IMR-90 (cell line): Measurements from ENCODE around the gene GRB10. TPM values are rescaled to one million over a fixed set of nuclear protein-coding genes. Genes with fewer than 3 reads are reported as not detected.

Experiments
- ATAC-seq: fragments of 200-7000 bp; cut with Tn5 transposase; 2 replicates; pipeline ENCODE4 v1.9.1; 2020; ENCODE audit warnings: low read depth, mild to moderate bottlenecking, moderate library complexity
- BruUV-seq: library from RNA; stranded (reverse); fragments of 400-500 nt; replicated peaks from 2 replicates; lab custom pipeline; 2021; lab: Mats Ljungman, UMichigan
- CTCF ChIA-PET: fragments of 300-600 bp; formaldehyde crosslinking; extraction: SDS; loops from one replicate; lab custom pipeline; 2021; ENCODE audit warnings: antibody characterized with exemption; lab: Yijun Ruan, JAX
- POLR2A ChIA-PET: fragments of 300-600 bp; sonication (Branson Sonifier 250); formaldehyde crosslinking; loops from one replicate; lab custom pipeline; 2022; ENCODE audit warnings: antibody characterized with exemption; ENCODE audit not compliant: unreplicated experiment; lab: Charles Lee
- DNase-seq: peaks from one replicate; pipeline ENCODE4 v3.0.0; 2013
- H2AFZ ChIP-seq: replicated peaks from 2 replicates; pipeline ENCODE3; 2013; ENCODE audit warnings: low read length, mild to moderate bottlenecking; ENCODE audit not compliant: poor library complexity
- H2AK5ac ChIP-seq: 2 replicates; pipeline ENCODE4 v1.6.1; 2013; ENCODE audit warnings: low read depth, low read length, inconsistent platforms
- H2AK9ac ChIP-seq: replicated peaks from 2 replicates; pipeline ENCODE3; 2013; ENCODE audit warnings: mild to moderate bottlenecking, low read depth, low read length, moderate library complexity; ENCODE audit not compliant: poor library complexity
- H2BK120ac ChIP-seq: 2 replicates; pipeline ENCODE4 v1.6.1; 2013; ENCODE audit warnings: low read depth, low read length, inconsistent platforms
- H2BK15ac ChIP-seq: 3 replicates; pipeline ENCODE4 v1.6.1; 2013; ENCODE audit warnings: low read depth, low read length, inconsistent platforms
- H2BK20ac ChIP-seq: 2 replicates; pipeline ENCODE4 v1.6.1; 2013; ENCODE audit warnings: low read depth, mild to moderate bottlenecking, inconsistent platforms, low read length, moderate library complexity
- H2BK5ac ChIP-seq: 2 replicates; pipeline ENCODE4 v1.6.1; 2013; ENCODE audit warnings: mild to moderate bottlenecking, low read depth, low read length, inconsistent platforms; ENCODE audit not compliant: poor library complexity, severe bottlenecking
- H3K14ac ChIP-seq: replicated peaks from 2 replicates; pipeline ENCODE4 v1.6.1; 2013; ENCODE audit warnings: low read depth, low read length, inconsistent platforms
- H3K18ac ChIP-seq: 2 replicates; pipeline ENCODE4 v1.6.1; 2013; ENCODE audit warnings: low read depth, low read length, control low read depth
- H3K23ac ChIP-seq: 2 replicates; pipeline ENCODE4 v1.6.1; 2013; ENCODE audit warnings: low read depth, low read length, inconsistent platforms
- H3K27ac ChIP-seq: 2 replicates; pipeline ENCODE4 v1.5.1; 2013; ENCODE audit warnings: mild to moderate bottlenecking, control low read depth, low read length; ENCODE audit not compliant: insufficient read depth
- H3K27me3 ChIP-seq: 2 replicates; pipeline ENCODE4 v1.6.1; 2013; ENCODE audit warnings: low read length; ENCODE audit not compliant: control insufficient read depth, insufficient read depth
- H3K36me3 ChIP-seq: 2 replicates; pipeline ENCODE4 v1.6.1; 2013; ENCODE audit warnings: low read length, mixed read lengths; ENCODE audit not compliant: control insufficient read depth, insufficient read depth
- H3K4ac ChIP-seq: 2 replicates; pipeline ENCODE4 v1.6.1; 2013; ENCODE audit warnings: low read depth, low read length, inconsistent platforms
- H3K4me1 ChIP-seq: 2 replicates; pipeline ENCODE4 v1.6.1; 2013; ENCODE audit warnings: low read length, mixed read lengths; ENCODE audit not compliant: control insufficient read depth, insufficient read depth
- H3K4me2 ChIP-seq: 2 replicates; pipeline ENCODE4 v1.6.1; 2013; ENCODE audit warnings: low read depth, mild to moderate bottlenecking, control low read depth, low read length, moderate library complexity
- H3K4me3 ChIP-seq: 2 replicates; pipeline ENCODE4 v1.5.1; 2013; ENCODE audit warnings: low read depth, mild to moderate bottlenecking, control low read depth, low read length, moderate library complexity; ENCODE audit not compliant: insufficient read depth
- H3K56ac ChIP-seq: 2 replicates; pipeline ENCODE4 v1.6.1; 2013; ENCODE audit warnings: low read length, inconsistent platforms; ENCODE audit not compliant: insufficient read depth; ENCODE audit errors: extremely low read depth
- H3K79me1 ChIP-seq, 2 experiments: 2 replicates each; pipeline ENCODE4 v1.6.1; 2013; ENCODE audit warnings: low read length in 2 of 2, inconsistent platforms in 1 of 2, low read depth in 1 of 2
- H3K9ac ChIP-seq: 2 replicates; pipeline ENCODE4 v1.6.1; 2013; ENCODE audit warnings: low read depth, low read length, control low read depth
- H3K9me1 ChIP-seq: 2 replicates; pipeline ENCODE4 v1.6.1; 2013; ENCODE audit warnings: low read length, inconsistent platforms; ENCODE audit not compliant: insufficient read depth
- H3K9me3 ChIP-seq: 2 replicates; pipeline ENCODE4 v1.6.1; 2013; ENCODE audit warnings: low read length; ENCODE audit not compliant: control insufficient read depth, insufficient read depth
- H4K20me1 ChIP-seq: 2 replicates; pipeline ENCODE4 v1.6.1; 2013; ENCODE audit warnings: low read length, inconsistent platforms; ENCODE audit not compliant: insufficient read depth
- H4K5ac ChIP-seq: 2 replicates; pipeline ENCODE4 v1.6.1; 2013; ENCODE audit warnings: mild to moderate bottlenecking, low read depth, low read length, control low read depth
- H4K8ac ChIP-seq, 2 experiments: 2 replicates each; pipeline ENCODE4 v1.6.1; 2013; ENCODE audit warnings: low read depth in 2 of 2, low read length in 2 of 2, control low read depth in 1 of 2, inconsistent platforms in 1 of 2
- H4K91ac ChIP-seq: 2 replicates; pipeline ENCODE4 v1.6.1; 2013; ENCODE audit warnings: low read depth, low read length, inconsistent platforms; ENCODE audit not compliant: insufficient read depth
- FOS ChIP-seq: fragments of 150-350 bp; IDR thresholded peaks from 2 replicates; pipeline ENCODE4 v1.6.1; 2016; ENCODE audit warnings: low read depth, low read length
- MAFK ChIP-seq: IDR thresholded peaks from 2 replicates; pipeline ENCODE4 v1.6.1; 2012; ENCODE audit warnings: low read depth, low read length, improper control_type of control experiment
- MXI1 ChIP-seq: IDR thresholded peaks from 2 replicates; pipeline ENCODE4 v1.6.1; 2012; ENCODE audit warnings: low read depth, mild to moderate bottlenecking, low read length, moderate library complexity, borderline replicate concordance
- RCOR1 ChIP-seq: IDR thresholded peaks from 2 replicates; pipeline ENCODE4 v1.6.1; 2012; ENCODE audit warnings: mild to moderate bottlenecking, low read length, improper control_type of control experiment; ENCODE audit not compliant: insufficient replicate concordance
- SMC3 ChIP-seq: fragments of 150-350 bp; IDR thresholded peaks from 2 replicates; pipeline ENCODE4 v1.6.1; 2016; ENCODE audit warnings: low read depth, mild to moderate bottlenecking, antibody characterized with exemption, low read length, moderate library complexity
- WGBS, 2 experiments: methylation state at CpG; one replicate each; pipeline versions ENCODE4 v1.1.5 to v1.1.7; 2013; ENCODE audit warnings: missing lambda C conversion rate in 2 of 2; ENCODE audit not compliant: insufficient read length in 1 of 2; ENCODE audit errors: extremely low coverage in 2 of 2; 5-methylcytosine and 5-hydroxymethylcytosine counted together
- dilution Hi-C: fragments of 300-500 bp; cut with HindIII; formaldehyde crosslinking; loops from one replicate; pipeline ENCODE4 v1.14.3; 2018; ENCODE audit warnings: low sequenced_read_pairs; ENCODE audit not compliant: unreplicated experiment
- in situ Hi-C: fragments of 300-500 bp; cut with MboI; formaldehyde crosslinking; loops from 3 replicates; pipeline ENCODE4 v1.14.3; 2019; ENCODE audit warnings: low sequenced_read_pairs, inconsistent platforms, mixed read lengths
- intact Hi-C: fragments of 100-400 bp; cut with micrococcal nuclease; formaldehyde crosslinking; loops from 2 replicates; pipeline ENCODE4 v1.10.0; 2022
- polyA plus RNA-seq, 3 experiments: library from polyadenylated mRNA; depleted of rRNA; stranded (reverse); fragments of >200 nt; gene quantifications; 2 replicates each; pipeline ENCODE4 v1.2.3, GENCODE V29; 2012; ENCODE audit warnings: low replicate concordance in 1 of 3
- total RNA-seq: library from RNA; depleted of rRNA; stranded (reverse); fragments of >200 nt; gene quantifications from 2 replicates; pipeline ENCODE4 v1.2.3, GENCODE V29; 2012

Gene GRB10
- total and polyA plus RNA-seq, 2 of the 4 experiments (the other 2 are of a cell fraction): 6.3 to 15.1 TPM

- CTCF ChIA-PET: no interaction called here
- no peak overlapping the region for H2BK20ac ChIP-seq
- DNase-seq: no peak
- in situ Hi-C loops (no loop called here), dilution Hi-C loops (no loop called here), intact Hi-C loops (no loop called here)
- no peak overlapping the region for H3K23ac ChIP-seq
- no peak overlapping the region for H3K4me2 ChIP-seq
- H3K27me3 ChIP-seq: no peaks in the 10 kb centered on the region
- ATAC-seq: no peak
- H2BK120ac ChIP-seq: no peak overlapping the region
- no peak overlapping the region for H3K27ac ChIP-seq
- no TSS peak for BruUV-seq
- peaks cover 30% of the 10 kb centered on the region for H3K36me3 ChIP-seq
- no peak overlapping the region for H2AK9ac ChIP-seq
- H3K9me3 ChIP-seq: no peaks in the 10 kb centered on the region
- peaks cover 2% of the 10 kb centered on the region; the same call in 1 of the 2 replicates for H3K9me1 ChIP-seq
- no peak overlapping the region for H2AFZ ChIP-seq
- POLR2A ChIA-PET: no interaction called here
- H3K56ac ChIP-seq: no peak overlapping the region
- H3K4me3 ChIP-seq: no peak overlapping the region
- no peaks in the 10 kb centered on the region; the same call in none of the 2 replicates for H4K20me1 ChIP-seq
- no peak overlapping the region for H4K91ac ChIP-seq
- no peaks in the 10 kb centered on the region for H3K4me1 ChIP-seq
- H3K18ac ChIP-seq: no peak overlapping the region
- H3K9ac ChIP-seq: no peak overlapping the region
- no peak overlapping the region for H4K8ac ChIP-seq
- no peak overlapping the region for H2BK5ac ChIP-seq
- 65% methylated on average over 2 of the region's 7 CpGs; no CpG with 5 or more reads in 1 of the 2 experiments for WGBS, 2 experiments
- no peak overlapping the region for H3K14ac ChIP-seq
- H3K79me1 ChIP-seq: no peaks in the 10 kb centered on the region
- no peak overlapping the region for H4K5ac ChIP-seq
- no peak overlapping the region for H2AK5ac ChIP-seq
- H3K4ac ChIP-seq: no peak overlapping the region
- H2BK15ac ChIP-seq: no peak overlapping the region
- TF ChIP-seq SMC3 (no peak), MXI1 (no peak), MAFK (no peak), RCOR1 (no peak), FOS (no peak)
Measured at GRCh38 chr7:50594734-50595485, 187.8 kb downstream of the GRB10 start.
